ENCODE measurements around the gene VSTM2B.
"Not testable (repeated sequence)": the region's sequence is repeated elsewhere in the genome, so short reads cannot be mapped to it uniquely, and the experiment has no call there.

VSTM2B gene

GRCh38 chr19:29544656-29545360 lies 19.0 kb downstream of the VSTM2B start:
- FAIRE-seq (no peak), DNase-seq (ENCODE audit: low spot score) (no peak)

- not testable (repeated sequence) for DNase-seq (ENCODE audit: low spot score); FAIRE-seq
These were observed 19.7 kb downstream of the VSTM2B start for GRCh38 chr19:29545447-29545846.

GRCh38 chr19:29545866-29546582 lies 20.2 kb downstream of the VSTM2B start:
- FAIRE-seq (no peak), DNase-seq (ENCODE audit: low spot score) (no peak)

- FAIRE-seq = no peak
- no peak for DNase-seq (ENCODE audit: low spot score)
These were observed 20.9 kb downstream of the VSTM2B start for GRCh38 chr19:29546583-29547190.

GRCh38 chr19:29547361-29547960 lies 21.7 kb downstream of the VSTM2B start:
- FAIRE-seq (peak; percentile 5), DNase-seq (ENCODE audit: low spot score) (no peak)

- FAIRE-seq (no peak), DNase-seq (ENCODE audit: low spot score) (no peak)
These were observed 22.2 kb downstream of the VSTM2B start for GRCh38 chr19:29547981-29548380.

- FAIRE-seq (no peak), DNase-seq (ENCODE audit: low spot score) (no peak)
These were observed 22.8 kb downstream of the VSTM2B start for GRCh38 chr19:29548483-29549085.

GRCh38 chr19:29549105-29550070 lies 23.6 kb downstream of the VSTM2B start:
- FAIRE-seq = no peak
- DNase-seq (ENCODE audit: low spot score) = no peak

GRCh38 chr19:29550896-29551295 lies 25.1 kb downstream of the VSTM2B start:
- DNase-seq (ENCODE audit: low spot score) (no peak), FAIRE-seq (no peak)

- no peak for FAIRE-seq
These were observed 26.0 kb downstream of the VSTM2B start for GRCh38 chr19:29551774-29552173.

GRCh38 chr19:29552454-29553280 lies 26.9 kb downstream of the VSTM2B start:
- DNase-seq (ENCODE audit: low spot score) = no peak
- FAIRE-seq = no peak

More at GRCh38 chr19:29551774-29552173, 26.0 kb downstream of the VSTM2B start:
- no peak for DNase-seq (ENCODE audit: low spot score)

- FAIRE-seq = no peak
- no peak for DNase-seq (ENCODE audit: low spot score)
These were observed 28.4 kb downstream of the VSTM2B start for GRCh38 chr19:29554149-29554548.

- DNase-seq (ENCODE audit: low spot score); FAIRE-seq: not testable (repeated sequence)
These were observed 33.3 kb downstream of the VSTM2B start for GRCh38 chr19:29559110-29559509.

- DNase-seq (ENCODE audit: low spot score) (no peak), FAIRE-seq (no peak)
These were observed 33.9 kb downstream of the VSTM2B start for GRCh38 chr19:29559743-29560142.

- DNase-seq (ENCODE audit: low spot score) = no peak
These were observed 34.7 kb downstream of the VSTM2B start for GRCh38 chr19:29560313-29561075.

GRCh38 chr19:29561601-29562000 lies 35.8 kb downstream of the VSTM2B start:
- FAIRE-seq = peak; percentile 62

More at GRCh38 chr19:29560313-29561075, 34.7 kb downstream of the VSTM2B start:
- peak; percentile 70 for FAIRE-seq

GRCh38 chr19:29562299-29563297 lies 36.8 kb downstream of the VSTM2B start:
- DNase-seq (ENCODE audit: low spot score) = no peak
- peak; percentile 74 for FAIRE-seq

More at GRCh38 chr19:29561601-29562000, 35.8 kb downstream of the VSTM2B start:
- no peak for DNase-seq (ENCODE audit: low spot score)
